HepG2 (cell line): ENCODE results near the gene SSR2. TPM values are rescaled to one million over a fixed set of nuclear protein-coding genes. Genes with fewer than 3 reads are reported as not detected.

ENCODE experiments used
- MIXL1 ChIP-seq: IDR thresholded peaks from 2 replicates; pipeline ENCODE4 v1.6.1; 2016
- RARA ChIP-seq: IDR thresholded peaks from 2 replicates; pipeline ENCODE4 v1.6.1; 2016; ENCODE audit warnings: missing genetic modification reagents, missing compliant biosample characterization
- SIX1 ChIP-seq: sonication (generic); formaldehyde crosslinking; IDR thresholded peaks from 2 replicates; pipeline ENCODE4 v1.4.0; 2020; ENCODE audit warnings: missing genetic modification reagents, borderline replicate concordance
- SUZ12 ChIP-seq: fragments of 150-350 bp; IDR thresholded peaks from 2 replicates; pipeline ENCODE4 v1.6.1; 2014; ENCODE audit warnings: low read depth, low read length
- YEATS4 ChIP-seq: sonication (generic); formaldehyde crosslinking; IDR thresholded peaks from 2 replicates; pipeline ENCODE4 v1.4.0; 2020; ENCODE audit warnings: missing genetic modification reagents, borderline replicate concordance
- ZKSCAN1 ChIP-seq: fragments of 150-350 bp; IDR thresholded peaks from 2 replicates; pipeline ENCODE4 v1.6.1; 2014; ENCODE audit warnings: low read length
- ZNF180 ChIP-seq: sonication (generic); formaldehyde crosslinking; IDR thresholded peaks from 2 replicates; pipeline ENCODE4 v1.4.0; 2020; ENCODE audit warnings: low read depth, missing genetic modification reagents, borderline replicate concordance
- polyA plus RNA-seq, 8 experiments: library from polyadenylated mRNA; depleted of rRNA in 3 of 8; stranded (reverse) in 7 of 8; unstranded in 1 of 8; fragments of >200 nt; fragmentation: Illumina TruSeq in 4 of 8; extraction: Trizol in 4 of 8; gene quantifications; 2 replicates each; pipeline versions ENCODE4 v1.2.1 to v1.2.3, GENCODE V29; 2011 to 2016; ENCODE audit warnings: low read depth in 4 of 8, missing spikeins in 1 of 8, mixed read lengths in 1 of 8; ENCODE audit not compliant: insufficient read depth in 1 of 8
- total RNA-seq, 5 experiments: library from RNA; depleted of rRNA; stranded (reverse); fragments of >200 nt; fragmentation: Illumina TruSeq; extraction: Trizol; gene quantifications; 2 replicates each; pipeline ENCODE4 v1.2.3, GENCODE V29; 2016; ENCODE audit warnings: low read depth in 1 of 5
- TF ChIP-seq, protein P1 (sequence below): sonication (generic); formaldehyde crosslinking; IDR thresholded peaks from 2 replicates; pipeline ENCODE4 v1.5.0; 2020; ENCODE audit warnings: mild to moderate bottlenecking, missing genetic modification reagents
- TF ChIP-seq, protein P2 (sequence below): IDR thresholded peaks from 2 replicates; pipeline ENCODE4 v1.6.1; 2016; ENCODE audit warnings: low read depth, control low read depth
- TF ChIP-seq, protein P3 (sequence below): sonication (generic); formaldehyde crosslinking; IDR thresholded peaks from 2 replicates; pipeline ENCODE4 v1.5.1; 2020; ENCODE audit warnings: mild to moderate bottlenecking, missing genetic modification reagents, moderate library complexity

The SSR2 gene
- total and polyA plus RNA-seq, 2 of the 13 experiments (the other 11 are each of a cell fraction or from before 2014, with no cell fraction given): 284 to 461 TPM

DNA sequence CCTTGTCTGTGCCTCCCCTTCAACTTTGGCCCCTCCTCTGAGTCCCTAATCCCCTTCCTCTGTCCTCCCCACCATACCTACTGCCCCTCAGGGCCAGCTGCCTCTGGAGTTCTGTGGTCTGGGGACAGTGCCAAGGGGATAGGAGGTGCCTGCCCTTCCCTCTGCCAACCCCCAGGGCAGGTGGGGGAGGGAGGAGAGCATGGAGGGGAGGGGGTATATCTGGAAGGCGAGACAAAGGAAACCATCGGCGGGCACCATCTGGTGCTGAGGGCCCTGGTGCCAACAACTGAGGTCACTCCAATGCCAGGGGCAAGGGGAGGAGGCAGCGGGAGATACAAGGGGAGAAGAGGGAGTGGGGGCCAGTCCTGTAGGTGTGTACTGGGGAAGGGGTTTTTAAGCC lies 49.8 kb upstream of the SSR2 start (continued):
- TF ChIP-seq, protein P1, sequence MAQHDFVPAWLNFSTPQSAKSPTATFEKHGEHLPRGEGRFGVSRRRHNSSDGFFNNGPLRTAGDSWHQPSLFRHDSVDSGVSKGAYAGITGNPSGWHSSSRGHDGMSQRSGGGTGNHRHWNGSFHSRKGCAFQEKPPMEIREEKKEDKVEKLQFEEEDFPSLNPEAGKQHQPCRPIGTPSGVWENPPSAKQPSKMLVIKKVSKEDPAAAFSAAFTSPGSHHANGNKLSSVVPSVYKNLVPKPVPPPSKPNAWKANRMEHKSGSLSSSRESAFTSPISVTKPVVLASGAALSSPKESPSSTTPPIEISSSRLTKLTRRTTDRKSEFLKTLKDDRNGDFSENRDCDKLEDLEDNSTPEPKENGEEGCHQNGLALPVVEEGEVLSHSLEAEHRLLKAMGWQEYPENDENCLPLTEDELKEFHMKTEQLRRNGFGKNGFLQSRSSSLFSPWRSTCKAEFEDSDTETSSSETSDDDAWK: no peak
- TF ChIP-seq YEATS4 (CRISPR knock-in tag) (no peak), SIX1 (CRISPR knock-in tag) (no peak), MIXL1 (CRISPR knock-in tag) (no peak), SUZ12 (no peak), RARA (no peak), ZKSCAN1 (no peak), ZNF180 (CRISPR knock-in tag) (no peak)
- TF ChIP-seq, protein P2, sequence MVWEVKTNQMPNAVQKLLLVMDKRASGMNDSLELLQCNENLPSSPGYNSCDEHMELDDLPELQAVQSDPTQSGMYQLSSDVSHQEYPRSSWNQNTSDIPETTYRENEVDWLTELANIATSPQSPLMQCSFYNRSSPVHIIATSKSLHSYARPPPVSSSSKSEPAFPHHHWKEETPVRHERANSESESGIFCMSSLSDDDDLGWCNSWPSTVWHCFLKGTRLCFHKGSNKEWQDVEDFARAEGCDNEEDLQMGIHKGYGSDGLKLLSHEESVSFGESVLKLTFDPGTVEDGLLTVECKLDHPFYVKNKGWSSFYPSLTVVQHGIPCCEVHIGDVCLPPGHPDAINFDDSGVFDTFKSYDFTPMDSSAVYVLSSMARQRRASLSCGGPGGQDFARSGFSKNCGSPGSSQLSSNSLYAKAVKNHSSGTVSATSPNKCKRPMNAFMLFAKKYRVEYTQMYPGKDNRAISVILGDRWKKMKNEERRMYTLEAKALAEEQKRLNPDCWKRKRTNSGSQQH (CRISPR knock-in tag): no peak
- TF ChIP-seq, protein P3, sequence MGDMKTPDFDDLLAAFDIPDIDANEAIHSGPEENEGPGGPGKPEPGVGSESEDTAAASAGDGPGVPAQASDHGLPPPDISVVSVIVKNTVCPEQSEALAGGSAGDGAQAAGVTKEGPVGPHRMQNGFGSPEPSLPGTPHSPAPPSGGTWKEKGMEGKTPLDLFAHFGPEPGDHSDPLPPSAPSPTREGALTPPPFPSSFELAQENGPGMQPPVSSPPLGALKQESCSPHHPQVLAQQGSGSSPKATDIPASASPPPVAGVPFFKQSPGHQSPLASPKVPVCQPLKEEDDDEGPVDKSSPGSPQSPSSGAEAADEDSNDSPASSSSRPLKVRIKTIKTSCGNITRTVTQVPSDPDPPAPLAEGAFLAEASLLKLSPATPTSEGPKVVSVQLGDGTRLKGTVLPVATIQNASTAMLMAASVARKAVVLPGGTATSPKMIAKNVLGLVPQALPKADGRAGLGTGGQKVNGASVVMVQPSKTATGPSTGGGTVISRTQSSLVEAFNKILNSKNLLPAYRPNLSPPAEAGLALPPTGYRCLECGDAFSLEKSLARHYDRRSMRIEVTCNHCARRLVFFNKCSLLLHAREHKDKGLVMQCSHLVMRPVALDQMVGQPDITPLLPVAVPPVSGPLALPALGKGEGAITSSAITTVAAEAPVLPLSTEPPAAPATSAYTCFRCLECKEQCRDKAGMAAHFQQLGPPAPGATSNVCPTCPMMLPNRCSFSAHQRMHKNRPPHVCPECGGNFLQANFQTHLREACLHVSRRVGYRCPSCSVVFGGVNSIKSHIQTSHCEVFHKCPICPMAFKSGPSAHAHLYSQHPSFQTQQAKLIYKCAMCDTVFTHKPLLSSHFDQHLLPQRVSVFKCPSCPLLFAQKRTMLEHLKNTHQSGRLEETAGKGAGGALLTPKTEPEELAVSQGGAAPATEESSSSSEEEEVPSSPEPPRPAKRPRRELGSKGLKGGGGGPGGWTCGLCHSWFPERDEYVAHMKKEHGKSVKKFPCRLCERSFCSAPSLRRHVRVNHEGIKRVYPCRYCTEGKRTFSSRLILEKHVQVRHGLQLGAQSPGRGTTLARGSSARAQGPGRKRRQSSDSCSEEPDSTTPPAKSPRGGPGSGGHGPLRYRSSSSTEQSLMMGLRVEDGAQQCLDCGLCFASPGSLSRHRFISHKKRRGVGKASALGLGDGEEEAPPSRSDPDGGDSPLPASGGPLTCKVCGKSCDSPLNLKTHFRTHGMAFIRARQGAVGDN (CRISPR knock-in tag): no peak
